HG03521 (cell line): ENCODE measurements around the gene USP37.

Experiments
- ATAC-seq: cut with Tn5 transposase; IDR thresholded peaks from one replicate; pipeline ENCODE4 v1.9.1; 2021; ENCODE audit warnings: mild to moderate bottlenecking, moderate library complexity; ENCODE audit not compliant: unreplicated experiment

Gene USP37, protein sequence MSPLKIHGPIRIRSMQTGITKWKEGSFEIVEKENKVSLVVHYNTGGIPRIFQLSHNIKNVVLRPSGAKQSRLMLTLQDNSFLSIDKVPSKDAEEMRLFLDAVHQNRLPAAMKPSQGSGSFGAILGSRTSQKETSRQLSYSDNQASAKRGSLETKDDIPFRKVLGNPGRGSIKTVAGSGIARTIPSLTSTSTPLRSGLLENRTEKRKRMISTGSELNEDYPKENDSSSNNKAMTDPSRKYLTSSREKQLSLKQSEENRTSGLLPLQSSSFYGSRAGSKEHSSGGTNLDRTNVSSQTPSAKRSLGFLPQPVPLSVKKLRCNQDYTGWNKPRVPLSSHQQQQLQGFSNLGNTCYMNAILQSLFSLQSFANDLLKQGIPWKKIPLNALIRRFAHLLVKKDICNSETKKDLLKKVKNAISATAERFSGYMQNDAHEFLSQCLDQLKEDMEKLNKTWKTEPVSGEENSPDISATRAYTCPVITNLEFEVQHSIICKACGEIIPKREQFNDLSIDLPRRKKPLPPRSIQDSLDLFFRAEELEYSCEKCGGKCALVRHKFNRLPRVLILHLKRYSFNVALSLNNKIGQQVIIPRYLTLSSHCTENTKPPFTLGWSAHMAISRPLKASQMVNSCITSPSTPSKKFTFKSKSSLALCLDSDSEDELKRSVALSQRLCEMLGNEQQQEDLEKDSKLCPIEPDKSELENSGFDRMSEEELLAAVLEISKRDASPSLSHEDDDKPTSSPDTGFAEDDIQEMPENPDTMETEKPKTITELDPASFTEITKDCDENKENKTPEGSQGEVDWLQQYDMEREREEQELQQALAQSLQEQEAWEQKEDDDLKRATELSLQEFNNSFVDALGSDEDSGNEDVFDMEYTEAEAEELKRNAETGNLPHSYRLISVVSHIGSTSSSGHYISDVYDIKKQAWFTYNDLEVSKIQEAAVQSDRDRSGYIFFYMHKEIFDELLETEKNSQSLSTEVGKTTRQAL

DNA sequence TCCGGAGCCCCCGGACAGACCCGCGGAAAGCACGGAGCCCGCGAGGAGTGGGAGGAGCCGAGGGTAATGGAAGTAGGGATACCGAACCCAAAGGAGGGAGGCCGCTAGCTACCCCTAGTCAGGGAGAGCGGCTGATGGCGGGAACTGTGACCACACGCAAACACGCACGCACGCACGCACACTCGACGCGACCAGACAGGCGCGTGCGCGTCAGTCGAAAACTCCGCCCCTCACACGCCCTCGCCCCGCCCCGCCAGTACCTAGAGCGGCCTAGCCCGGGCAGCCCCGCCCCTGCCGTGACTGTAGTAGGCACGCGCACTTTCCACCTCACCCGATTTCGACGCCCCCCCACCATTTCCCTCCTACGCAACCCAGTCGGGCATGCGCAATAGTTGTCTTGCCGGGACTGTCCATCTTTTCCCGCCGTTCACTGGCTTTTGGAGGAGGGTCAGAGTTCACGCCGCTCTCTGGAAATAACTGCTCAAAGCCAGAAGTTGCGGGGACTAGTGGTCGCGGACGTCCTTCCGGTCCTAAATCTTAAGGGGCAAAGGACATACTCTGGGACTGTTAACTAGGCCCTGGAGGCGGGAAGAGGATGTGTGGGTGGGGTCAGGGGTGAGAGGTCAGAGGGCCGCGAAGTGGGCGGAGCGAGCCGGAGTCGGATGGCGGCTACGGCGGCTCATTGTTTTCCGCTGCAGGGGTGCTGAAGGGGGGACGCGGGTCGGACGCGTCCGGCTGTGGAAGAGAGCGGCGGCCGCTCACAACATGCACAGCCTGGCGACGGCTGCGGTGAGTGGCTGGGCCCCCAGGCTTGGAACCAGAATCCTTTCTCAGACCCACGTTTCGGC, at the start of gene USP37, which contains the start of gene CNOT9:
Gene USP37 (minus strand): TSS at position 162 of the 848 bp plus-strand sequence. CDS start 9,698 bp downstream, outside the sequence.
Gene CNOT9 (plus strand): TSS at position 650 of the 848 bp plus-strand sequence. CDS start 116 bp downstream, at position 766.
- ATAC-seq: peak; percentile 83

DNA sequence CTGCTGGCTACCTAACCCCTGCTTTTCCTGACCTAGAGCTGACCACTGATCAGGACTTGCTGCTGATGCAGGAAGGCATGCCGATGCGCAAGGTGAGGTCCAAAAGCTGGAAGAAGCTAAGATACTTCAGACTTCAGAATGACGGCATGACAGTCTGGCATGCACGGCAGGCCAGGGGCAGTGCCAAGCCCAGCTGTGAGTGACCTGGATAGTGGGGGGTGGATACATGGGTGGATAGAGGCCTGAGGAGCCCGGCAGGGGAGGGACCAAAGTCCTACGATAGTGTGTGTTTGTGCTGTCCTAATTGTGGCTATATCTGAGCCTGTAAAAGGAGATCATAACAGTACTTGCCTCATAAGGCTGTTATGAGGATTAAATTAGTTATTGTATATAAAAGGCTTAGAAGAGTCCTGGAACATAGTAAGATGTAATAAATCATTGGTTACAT, 47.7 kb upstream of the USP37 start:
- ATAC-seq: no peak

DNA sequence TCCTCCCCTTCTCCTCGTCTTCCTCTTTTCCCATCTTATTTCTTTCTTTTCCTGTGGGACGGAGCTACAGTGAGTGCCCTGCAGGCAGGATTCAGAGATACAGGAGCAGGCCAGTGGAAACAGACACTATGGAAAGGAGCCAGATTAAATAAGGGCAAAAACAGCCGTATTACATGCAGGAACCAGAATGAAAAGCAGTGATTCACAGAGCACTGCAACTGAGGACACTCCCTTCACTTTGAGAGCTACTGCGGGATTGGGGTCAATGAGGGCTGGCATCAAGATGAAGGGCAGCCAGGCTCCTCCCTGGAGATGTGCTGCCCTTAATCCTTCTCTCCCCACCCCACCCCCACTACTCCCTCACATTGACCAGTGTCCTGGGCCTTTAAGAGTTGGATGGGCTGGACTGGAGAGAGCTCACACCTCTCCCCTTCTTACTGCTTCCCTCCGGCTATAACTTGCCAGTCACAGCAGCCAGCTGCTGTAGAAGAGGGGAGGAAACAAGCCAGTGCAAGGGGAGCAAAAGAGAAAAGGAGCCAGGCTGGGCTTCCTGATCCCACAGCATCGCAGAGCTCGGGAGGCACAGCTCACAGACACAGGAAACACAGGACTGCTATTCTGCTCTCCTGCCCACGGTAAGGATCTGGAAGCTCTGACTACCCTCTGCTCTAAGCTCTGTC, 39.4 kb upstream of the USP37 start, which contains the start of gene PLCD4:
Gene PLCD4 (plus strand): TSS at position 464 of the 680 bp plus-strand sequence. CDS start 7,841 bp downstream, outside the sequence.
- no peak for ATAC-seq

DNA sequence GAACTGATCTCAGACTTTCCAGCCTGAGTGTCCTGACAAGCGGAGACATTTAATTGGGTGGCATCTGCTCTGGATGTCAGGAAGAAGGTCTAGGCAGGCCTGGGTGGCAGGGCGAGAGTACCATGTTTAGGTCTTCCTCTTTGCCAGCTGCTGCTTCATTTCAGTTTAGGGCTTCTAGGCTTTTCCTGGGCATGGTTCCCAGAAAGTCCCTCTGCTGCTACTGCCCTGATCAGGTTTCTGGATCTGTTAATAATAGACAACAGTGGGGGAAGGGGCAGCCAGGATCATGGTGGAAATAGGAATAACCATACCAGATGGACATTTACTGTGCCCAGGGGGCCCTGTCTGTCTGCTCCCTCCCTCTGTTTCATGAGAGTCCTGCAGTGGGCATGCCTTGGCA, 37.3 kb upstream of the USP37 start:
- no peak for ATAC-seq

DNA sequence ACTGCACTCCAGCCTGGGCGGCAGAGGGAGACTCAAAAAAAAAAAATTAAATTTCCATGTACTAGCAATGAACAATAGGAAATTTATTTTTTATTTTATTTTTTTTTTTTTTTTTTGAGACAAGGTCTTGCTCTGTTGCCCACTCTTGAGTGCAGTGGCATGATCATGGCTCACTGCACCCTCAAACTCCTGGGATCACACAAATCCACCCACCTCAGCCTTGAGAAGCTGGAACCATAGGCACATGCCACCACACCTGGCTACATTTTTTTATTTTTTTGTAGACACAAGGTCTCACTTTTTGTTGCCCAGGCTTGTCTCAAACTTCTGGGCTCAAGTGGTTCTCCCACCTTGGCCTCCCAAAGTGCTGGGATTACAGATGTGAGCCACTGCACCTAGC, 17.4 kb upstream of the USP37 start:
- ATAC-seq: no peak

DNA sequence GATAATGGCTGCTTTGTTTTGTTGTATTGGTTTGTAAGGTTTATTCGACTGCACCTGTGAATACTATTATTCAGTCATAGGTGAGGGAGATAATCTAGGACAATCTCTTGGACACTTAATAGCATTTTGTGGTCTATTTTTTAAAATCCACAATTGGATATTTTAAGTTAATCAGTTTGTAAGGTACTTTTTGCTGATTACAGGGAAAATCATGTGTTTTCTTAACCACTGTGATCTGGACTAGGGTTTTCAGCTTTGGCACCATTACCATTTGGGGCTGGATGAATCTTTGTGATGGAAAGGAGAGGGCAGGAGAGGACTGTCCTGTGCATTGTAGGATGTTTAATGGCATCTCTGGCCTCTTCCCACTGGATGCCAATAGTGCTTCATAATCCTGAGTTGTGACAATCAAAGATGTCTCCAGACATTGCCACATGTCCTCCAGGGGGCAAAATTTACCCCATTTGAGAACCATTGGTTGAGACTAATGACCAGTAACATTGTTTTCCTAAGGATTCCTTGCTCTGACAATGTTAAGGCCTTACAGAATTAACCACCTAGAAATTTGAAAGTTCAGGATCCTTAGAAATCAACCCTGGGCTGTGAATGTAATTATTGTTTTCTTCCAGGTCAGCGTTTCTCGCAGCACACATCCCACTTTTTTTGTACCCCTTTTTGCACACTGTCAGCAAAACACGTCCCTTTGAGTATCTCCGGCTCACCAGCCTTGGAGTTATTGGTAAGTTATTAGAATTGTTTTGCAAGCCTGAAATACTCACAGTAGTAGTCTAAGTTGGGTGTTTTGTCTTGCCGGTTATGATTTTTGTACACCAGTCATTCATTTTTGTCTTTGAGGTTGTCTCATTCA, 16.1 kb upstream of the USP37 start:
- ATAC-seq: no peak

DNA sequence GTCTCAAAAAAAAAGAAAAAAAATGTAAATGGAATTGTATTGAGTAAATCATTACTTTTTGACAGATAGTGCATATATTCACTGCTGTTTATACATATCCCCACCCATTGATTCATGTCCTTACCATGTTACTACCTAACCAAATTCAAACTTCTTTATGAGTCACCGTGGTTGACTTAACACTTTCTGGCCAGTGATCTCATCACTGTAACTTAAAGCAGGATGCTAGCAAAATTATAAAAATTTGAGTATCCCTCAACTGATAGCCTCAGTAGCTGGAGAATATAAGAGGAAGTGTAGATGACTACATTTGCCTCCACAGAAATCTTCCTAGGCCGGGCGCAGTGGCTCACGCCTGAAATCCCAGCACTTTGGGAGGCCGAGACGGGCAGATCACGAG, 13.9 kb upstream of the USP37 start:
- ATAC-seq: no peak

DNA sequence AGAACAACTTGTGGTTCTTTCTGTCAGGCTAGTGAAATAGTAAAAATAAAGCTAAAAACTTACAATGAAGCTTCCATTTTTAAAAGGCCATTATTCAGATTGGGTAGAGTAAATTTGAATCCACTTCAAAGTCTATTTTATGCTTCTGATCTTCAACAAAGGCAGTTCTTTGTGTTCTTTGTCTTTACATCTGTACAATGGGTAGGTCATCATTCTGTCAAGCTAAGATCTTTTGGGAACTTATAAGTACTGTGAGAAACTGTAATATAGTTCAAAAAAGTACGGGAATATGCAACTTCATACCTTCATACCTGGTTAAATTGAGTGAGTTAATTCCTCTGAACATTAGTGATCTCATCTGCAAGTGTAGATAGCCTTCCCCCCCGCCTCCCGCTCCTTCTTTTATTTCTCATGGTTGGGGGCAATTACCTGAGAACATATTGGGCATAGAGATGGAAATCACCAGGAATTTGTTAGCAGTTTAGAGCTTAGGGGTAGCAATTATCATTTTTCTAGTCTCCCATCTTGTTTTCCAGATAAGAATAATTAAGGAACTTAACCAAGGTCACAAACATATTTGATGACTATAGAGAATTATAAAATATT, 10.2 kb upstream of the USP37 start:
- no peak for ATAC-seq

DNA sequence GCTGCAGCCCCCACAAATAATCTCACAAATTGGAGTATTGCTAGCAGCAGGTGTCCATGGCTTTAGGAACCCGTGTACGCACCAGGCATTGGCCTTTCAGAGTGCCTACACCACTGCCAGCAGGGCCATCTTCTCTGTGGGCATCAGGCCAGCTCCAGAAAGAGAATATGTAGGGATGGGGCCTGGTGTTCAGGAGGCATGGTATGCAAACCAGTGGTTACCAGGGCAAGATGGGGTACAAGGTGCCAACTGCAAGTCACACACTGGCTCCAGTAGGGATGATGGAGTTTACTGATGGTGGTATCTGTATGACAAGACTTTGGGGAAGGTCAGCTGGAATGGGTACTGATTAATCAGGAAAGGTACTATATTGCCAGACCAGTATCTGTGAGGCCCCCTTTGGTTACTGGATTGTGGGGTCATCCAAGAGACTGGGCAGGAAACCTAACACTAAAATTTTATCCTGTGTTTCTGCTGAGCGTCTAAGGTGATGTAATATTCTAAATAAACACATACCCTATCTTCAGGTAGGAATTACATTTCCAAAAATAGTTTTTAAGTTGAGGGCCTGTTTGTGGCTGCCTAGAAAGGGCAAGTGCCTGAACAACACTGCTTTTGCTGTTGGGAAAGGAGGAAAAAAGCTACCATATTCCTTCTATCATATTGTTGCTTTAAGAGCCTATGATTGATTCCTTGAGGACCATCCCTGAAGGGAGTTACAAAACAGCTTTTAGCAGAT, 9.5 kb upstream of the USP37 start:
- no peak for ATAC-seq

DNA sequence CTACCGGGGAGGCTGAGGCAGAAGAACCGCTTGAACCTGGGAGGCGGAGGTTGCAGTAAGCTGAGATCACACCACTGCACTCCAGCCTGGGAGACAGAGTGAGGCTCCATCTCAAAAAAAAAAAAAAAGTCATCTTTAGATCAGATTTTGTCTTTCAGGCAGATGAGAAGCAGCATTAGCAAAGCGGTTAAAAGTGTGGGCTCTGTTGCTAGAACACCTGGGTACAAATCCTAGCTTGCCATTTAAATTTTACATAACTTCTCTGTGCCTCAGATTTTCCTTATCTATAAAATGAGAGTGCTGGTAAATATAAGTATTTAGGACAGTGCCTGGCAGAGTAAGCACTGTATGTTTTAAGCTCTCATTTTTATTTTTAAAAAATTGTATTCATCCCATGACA, 8.7 kb upstream of the USP37 start:
- no peak for ATAC-seq

DNA sequence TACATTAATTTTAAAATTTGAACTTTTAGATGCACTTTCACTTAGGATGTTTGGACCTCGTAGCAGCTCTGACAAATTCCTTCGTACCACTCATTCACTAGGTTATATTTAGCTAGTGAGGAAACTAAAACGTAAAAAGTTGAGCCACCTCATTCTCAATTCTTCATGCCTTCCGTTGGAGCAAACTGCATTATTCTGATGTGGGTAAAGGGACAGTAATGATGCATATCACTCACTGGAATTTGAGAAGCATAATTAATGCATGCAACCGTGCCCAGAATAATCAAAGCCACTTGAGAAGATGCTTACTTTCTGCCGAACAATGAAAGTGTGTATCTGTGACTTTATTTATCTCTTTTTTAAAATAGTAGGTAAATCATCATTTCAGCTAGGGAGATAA, 2.7 kb upstream of the USP37 start:
- no peak for ATAC-seq

DNA sequence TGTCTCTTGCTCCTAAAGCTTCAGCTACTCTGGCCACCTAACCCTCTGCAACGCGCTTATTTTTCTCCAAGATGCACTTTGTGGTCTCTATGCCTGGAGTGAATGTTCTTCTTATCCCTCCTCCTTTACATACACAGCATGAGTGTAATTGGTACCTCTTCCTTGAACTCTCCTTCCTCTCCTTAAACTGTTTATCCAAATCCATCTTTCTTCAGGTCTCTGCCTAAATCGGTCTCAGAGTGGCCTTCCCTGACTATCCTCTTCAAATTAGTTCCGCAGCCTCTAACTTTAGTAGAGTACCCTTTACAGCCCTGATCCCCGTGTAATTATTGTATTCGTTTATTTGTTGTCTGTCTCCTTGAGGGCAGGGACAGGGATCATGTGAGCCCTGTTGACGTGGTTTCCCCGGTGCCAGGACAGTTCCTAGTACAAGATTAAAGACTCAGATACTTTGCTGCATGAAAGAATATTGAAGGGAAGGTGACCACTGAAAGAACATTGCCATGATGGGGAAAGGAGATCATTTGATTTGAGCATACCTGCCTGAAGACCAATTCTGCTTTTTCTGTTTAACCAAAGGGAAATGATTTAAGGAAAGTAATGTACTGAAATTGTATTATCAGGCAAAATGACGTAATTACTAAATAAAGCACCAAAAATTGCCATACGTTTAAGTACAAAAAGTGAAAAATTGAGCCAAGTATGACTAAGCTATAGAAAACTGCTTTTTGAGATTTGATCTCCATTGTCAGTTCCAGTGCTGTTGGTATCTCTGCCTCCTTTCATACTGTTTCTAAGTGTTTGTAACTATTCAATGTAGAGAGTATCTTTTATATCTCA, 1.7 kb upstream of the USP37 start:
- ATAC-seq: no peak

DNA sequence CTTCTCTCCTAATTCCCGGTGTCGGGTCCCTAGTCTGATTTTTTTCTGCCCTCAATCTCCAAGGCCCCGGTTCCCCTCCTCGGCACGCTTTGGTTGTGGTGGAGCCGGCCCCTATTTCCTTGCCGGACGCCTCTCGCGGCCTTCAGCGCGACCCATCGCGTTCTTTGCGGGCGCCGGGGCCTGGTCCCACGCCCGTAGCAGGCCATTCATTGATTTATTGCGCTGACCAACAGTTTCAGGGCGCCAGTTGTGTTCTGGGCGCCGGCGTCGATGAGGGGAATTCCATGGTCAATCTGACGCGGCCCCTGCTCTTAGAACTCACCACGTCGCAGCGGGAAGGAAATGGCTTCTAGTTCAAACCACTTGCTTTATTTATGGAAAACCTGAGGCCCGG, 884 bp upstream of the USP37 start:
- peak; percentile 21 for ATAC-seq

DNA sequence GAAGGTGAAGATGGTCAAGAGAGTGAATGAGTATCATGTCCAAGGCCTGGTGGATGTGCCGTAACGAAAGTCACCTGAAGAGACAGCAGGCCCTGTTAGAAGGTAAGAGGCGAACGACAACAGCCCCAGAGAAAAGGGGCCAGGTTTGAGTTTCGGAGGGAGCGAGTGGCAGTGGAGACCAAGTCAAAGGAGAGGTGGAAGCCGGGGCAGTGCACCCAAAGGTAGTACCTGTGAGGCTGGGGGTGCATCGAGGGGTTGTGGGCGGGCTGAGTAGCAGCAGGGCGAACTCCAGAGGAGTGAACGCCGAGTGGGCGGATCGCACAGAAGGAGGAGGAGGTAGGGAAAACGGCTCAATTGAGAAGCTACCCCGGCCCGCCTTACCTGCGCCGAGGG, 358 bp downstream of the USP37 start:
- peak; percentile 25 for ATAC-seq

DNA sequence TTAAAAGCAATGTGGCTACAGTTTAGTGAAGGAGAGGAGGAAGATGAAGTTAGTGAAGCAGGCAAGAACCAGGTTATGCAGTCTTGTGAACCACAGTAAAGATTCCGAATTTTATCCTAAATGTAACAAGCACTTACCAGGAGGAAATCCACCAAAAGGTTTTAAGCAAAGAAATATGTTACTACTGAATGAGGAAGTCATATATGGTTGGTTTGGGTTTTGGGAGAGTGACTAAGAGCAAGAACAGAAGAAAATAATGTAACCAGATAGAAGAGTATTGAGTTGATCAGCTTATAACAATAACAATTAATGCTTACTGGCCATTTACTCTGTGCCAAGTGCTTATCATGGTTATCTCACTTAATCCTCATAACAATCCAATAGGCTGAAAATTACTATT, 1.9 kb downstream of the USP37 start:
- no peak for ATAC-seq

DNA sequence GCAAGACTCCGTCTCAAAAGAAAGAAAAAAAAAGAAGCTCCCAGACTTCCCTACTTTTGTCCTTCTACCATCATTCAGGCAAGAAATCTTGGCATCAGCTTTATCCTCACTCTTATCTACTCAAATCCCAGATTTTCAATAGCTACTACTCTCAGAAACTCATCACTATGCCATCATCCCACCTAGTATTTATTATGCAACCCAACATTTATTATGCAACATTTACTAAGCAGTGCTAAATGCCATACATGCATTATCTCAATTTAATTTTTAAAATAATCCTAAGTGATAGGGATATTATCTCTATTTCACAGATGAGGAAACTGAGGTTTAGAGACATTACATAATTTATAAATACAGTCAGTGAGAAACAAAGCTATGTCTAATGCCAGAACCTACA, 4.1 kb downstream of the USP37 start:
- no peak for ATAC-seq

DNA sequence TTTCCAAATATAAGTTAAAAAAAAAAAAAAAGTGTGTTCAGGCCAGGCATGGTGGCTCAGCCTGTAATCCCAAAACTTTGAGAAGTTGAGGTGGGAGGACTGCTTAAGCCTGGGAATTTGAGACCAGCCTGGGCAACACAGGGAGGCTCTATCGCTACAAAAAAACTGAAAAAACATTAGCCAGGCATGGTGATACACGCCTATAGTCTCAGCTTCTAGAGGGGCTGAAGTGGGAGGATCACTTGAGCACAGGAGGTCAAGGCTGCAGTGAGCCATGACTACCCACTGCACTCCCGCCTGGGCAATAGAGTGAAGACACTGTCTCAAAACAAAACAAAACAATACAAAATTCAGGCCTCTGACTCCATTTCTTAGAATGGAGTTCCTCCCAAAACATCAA, 9.2 kb downstream of the USP37 start:
- no peak for ATAC-seq
